ENCODE data around the gene ABAT. TPM values are rescaled to one million over a fixed set of nuclear protein-coding genes. Genes with fewer than 3 reads are reported as not detected.

Gene ABAT
- total RNA-seq, 2 donors from 2014 or later, result 9.8 to 14.9 TPM

DNA sequence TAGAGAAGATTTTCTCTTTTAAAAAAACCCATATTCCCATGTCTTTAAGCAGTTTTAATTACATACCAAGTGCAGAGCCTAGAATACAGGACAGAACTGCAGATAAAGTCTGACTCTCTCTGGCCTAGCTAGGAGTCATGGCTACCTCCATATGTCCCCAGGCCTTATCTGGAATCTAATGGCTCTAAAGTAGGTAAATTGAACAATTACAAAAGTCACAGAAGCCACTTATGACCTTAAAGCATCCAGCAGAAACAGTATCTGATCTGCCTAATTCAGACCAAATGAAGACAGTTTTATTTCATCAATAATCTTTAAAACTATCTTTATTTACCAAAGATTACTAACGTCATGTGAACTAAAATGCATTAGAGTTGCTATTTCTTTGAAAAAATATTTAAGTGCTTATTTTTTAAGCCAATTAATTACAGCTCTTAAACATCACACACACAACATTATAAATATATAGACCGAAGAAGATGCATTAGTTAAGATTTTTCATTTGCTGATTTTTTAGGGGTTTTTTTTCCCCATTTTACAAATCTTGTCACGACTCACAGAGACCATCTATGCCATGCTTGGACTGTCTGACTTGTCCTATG lies 152.0 kb downstream of the ABAT start:
- no peak overlapping the region for H3K27ac ChIP-seq
- H3K27me3 ChIP-seq, result no peaks in the 10 kb centered on the region
- DNase-seq (ENCODE audit: low spot score), result no peak
- H3K9me3 ChIP-seq, result no peaks in the 10 kb centered on the region
- no peak overlapping the region for H3K4me3 ChIP-seq
- no peaks in the 10 kb centered on the region for H3K4me1 ChIP-seq
- H3K36me3 ChIP-seq, result peaks cover 29% of the 10 kb centered on the region
- TF ChIP-seq, protein P1, sequence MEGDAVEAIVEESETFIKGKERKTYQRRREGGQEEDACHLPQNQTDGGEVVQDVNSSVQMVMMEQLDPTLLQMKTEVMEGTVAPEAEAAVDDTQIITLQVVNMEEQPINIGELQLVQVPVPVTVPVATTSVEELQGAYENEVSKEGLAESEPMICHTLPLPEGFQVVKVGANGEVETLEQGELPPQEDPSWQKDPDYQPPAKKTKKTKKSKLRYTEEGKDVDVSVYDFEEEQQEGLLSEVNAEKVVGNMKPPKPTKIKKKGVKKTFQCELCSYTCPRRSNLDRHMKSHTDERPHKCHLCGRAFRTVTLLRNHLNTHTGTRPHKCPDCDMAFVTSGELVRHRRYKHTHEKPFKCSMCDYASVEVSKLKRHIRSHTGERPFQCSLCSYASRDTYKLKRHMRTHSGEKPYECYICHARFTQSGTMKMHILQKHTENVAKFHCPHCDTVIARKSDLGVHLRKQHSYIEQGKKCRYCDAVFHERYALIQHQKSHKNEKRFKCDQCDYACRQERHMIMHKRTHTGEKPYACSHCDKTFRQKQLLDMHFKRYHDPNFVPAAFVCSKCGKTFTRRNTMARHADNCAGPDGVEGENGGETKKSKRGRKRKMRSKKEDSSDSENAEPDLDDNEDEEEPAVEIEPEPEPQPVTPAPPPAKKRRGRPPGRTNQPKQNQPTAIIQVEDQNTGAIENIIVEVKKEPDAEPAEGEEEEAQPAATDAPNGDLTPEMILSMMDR (IDR thresholded peaks at IDR 0.05), result no peak

DNA sequence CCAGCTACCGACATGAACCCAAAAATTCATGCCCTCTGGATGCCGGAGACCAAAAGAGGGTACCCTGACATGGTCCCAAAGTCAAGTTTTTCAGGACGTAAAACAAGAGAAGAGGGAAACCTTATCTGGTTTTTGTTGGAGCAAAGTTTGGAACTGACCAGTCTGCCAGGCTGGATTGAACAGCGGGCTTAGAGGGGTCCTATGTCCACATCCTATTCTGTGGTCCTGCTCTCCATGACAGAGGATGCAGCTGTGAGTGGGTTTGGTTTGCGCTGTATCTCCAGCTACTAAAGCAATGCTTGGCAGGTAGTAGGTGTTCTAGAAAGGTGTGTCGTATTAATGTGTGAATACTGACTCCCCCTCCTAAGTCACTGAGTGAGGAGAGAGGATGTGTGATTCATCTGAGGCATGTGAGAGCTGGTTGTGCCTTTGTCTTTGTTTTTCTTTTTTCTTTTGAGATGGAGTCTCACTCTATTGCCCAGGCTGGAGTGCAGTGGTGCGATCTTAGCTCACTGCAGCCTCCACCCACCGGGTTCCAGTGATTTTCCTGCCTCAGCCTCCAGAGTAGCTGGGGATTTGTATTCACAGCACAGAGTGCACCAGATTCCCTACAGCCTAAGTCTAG lies 154.2 kb downstream of the ABAT start:
- DNase-seq (ENCODE audit: low spot score), result no peak
- Histone ChIP-seq H3K9me3 (no peaks in the 10 kb centered on the region), H3K4me3 (no peak overlapping the region), H3K4me1 (no peaks in the 10 kb centered on the region), H3K27ac (no peak overlapping the region), H3K36me3 (peaks cover 39% of the 10 kb centered on the region), H3K27me3 (no peaks in the 10 kb centered on the region)
- TF ChIP-seq, protein P1 (IDR thresholded peaks at IDR 0.05), result no peak

- Histone ChIP-seq H3K27ac (no peak overlapping the region), H3K36me3 (peaks cover 31% of the 10 kb centered on the region), H3K27me3 (no peaks in the 10 kb centered on the region), H3K9me3 (no peaks in the 10 kb centered on the region), H3K4me1 (no peaks in the 10 kb centered on the region), H3K4me3 (no peak overlapping the region)
- TF ChIP-seq, protein P1 (IDR thresholded peaks at IDR 0.05), result no peak
- DNase-seq (ENCODE audit: low spot score), result no peak
Measured at GRCh38 chr16:8831450-8831849, 157.0 kb downstream of the ABAT start.

GRCh38 chr16:8831871-8832716 lies 157.7 kb downstream of the ABAT start:
- peaks cover 31% of the 10 kb centered on the region for H3K36me3 ChIP-seq
- TF ChIP-seq, protein P1 (IDR thresholded peaks at IDR 0.05), result no peak
- DNase-seq (ENCODE audit: low spot score), result no peak
- no peaks in the 10 kb centered on the region for H3K27me3 ChIP-seq
- no peaks in the 10 kb centered on the region for H3K9me3 ChIP-seq
- H3K4me3 ChIP-seq, result no peak overlapping the region
- no peaks in the 10 kb centered on the region for H3K4me1 ChIP-seq
- H3K27ac ChIP-seq, result no peak overlapping the region

- Histone ChIP-seq H3K9me3 (no peaks in the 10 kb centered on the region), H3K4me1 (no peaks in the 10 kb centered on the region), H3K27ac (no peak overlapping the region), H3K4me3 (no peak overlapping the region), H3K27me3 (no peaks in the 10 kb centered on the region), H3K36me3 (peaks cover 31% of the 10 kb centered on the region)
- TF ChIP-seq, protein P1 (IDR thresholded peaks at IDR 0.05), result no peak
- DNase-seq (ENCODE audit: low spot score), result no peak
Measured at GRCh38 chr16:8832717-8833105, 158.3 kb downstream of the ABAT start.

Other genes with a start within 250 kb of the ABAT start
- not detected for gene TMEM114, start 84.1 kb upstream of the ABAT start, total RNA-seq
- 10 to 100 TPM in 1 of 2 donors, 1 to 10 TPM in 1; 10.0 to 24.3 TPM for gene METTL22, start 52.9 kb upstream of the ABAT start, total RNA-seq
- gene TMEM186, start 123.0 kb downstream of the ABAT start, total RNA-seq, result 1 to 10 TPM; 6.3 to 7.6 TPM
- gene PMM2, start 123.2 kb downstream of the ABAT start, total RNA-seq, result 10 to 100 TPM; 14.5 to 20.5 TPM
- gene CARHSP1, start 194.4 kb downstream of the ABAT start, total RNA-seq, result 10 to 100 TPM; 28.4 to 84.8 TPM
- not detected for gene LITAFD, start 207.7 kb downstream of the ABAT start, total RNA-seq

Measured in right atrium auricular region (tissue), 2 donors.